Measurements from ENCODE around the gene CHST15. TPM values are rescaled to one million over a fixed set of nuclear protein-coding genes. Genes with fewer than 3 reads are reported as not detected.

The CHST15 gene
- total and polyA plus RNA-seq, 2 donors from 2014 or later: 2.8 to 39.7 TPM

DNA sequence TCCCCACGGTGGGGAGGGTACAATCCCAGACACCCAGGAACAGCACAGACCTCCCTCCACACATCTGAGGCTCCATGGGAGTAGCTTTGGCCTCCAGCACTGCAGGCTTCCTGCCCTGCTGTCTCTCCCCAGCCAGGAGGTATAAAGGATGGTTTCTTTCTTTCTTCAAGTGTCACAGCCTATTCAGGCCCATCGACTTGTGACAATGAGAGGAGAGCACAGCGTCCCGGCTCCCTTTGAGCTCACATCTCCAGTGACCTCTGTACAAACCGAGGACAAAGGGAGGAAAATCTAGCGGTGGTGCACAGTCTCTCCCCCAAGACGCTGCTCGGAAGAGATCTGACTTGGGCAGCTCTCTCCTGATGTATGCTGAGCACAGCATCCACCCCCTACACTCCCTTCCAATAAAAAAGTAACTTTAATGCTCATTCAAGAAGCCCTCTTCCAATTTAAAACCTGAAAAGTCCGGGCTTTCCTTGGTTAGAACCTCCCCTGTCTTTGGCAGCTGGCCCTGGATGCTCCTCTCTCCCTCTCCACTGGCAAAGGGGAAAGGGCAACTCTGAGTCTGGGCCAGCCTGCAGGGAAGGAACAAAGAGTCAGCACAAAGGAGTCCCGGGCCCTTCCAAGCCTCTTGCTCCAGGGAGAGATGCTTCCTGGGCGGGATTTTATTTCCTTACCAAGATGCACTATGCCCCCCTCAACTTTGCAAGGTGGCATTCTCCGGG is 18.0 kb downstream of the CHST15 start:
- intact Hi-C loops (cut with DNase I): no loop called here
- no peak overlapping the region for H3K9ac ChIP-seq (ENCODE audit: low read length in 3 of 3)
- DNase-seq: no peak
- no peak overlapping the region for H3K4me3 ChIP-seq (ENCODE audit: low read length in 3 of 3)
- H3K27ac ChIP-seq (ENCODE audit: low read depth in 2 of 2, low read length in 2 of 2): peak overlapping the region in 1 of 2 donors; percentile 34
- TF ChIP-seq, protein P1, sequence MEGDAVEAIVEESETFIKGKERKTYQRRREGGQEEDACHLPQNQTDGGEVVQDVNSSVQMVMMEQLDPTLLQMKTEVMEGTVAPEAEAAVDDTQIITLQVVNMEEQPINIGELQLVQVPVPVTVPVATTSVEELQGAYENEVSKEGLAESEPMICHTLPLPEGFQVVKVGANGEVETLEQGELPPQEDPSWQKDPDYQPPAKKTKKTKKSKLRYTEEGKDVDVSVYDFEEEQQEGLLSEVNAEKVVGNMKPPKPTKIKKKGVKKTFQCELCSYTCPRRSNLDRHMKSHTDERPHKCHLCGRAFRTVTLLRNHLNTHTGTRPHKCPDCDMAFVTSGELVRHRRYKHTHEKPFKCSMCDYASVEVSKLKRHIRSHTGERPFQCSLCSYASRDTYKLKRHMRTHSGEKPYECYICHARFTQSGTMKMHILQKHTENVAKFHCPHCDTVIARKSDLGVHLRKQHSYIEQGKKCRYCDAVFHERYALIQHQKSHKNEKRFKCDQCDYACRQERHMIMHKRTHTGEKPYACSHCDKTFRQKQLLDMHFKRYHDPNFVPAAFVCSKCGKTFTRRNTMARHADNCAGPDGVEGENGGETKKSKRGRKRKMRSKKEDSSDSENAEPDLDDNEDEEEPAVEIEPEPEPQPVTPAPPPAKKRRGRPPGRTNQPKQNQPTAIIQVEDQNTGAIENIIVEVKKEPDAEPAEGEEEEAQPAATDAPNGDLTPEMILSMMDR (IDR thresholded peaks at IDR 0.05; ENCODE audit: borderline replicate concordance, extremely low read depth, insufficient read depth): no peak
- no peak for FAIRE-seq
- peaks cover 3 to 12% (median 5%) of the 10 kb centered on the region in 3 donors for H3K4me1 ChIP-seq (ENCODE audit: control insufficient read depth in 2 of 3, insufficient read depth in 2 of 3, low read depth in 1 of 3, low read length in 3 of 3)
- H3K27me3 ChIP-seq (ENCODE audit: control insufficient read depth, insufficient read depth, low read length): no peaks in the 10 kb centered on the region
- H3K36me3 ChIP-seq (ENCODE audit: control insufficient read depth in 2 of 3, insufficient read depth in 3 of 3, low read length in 3 of 3): no peaks in the 10 kb centered on the region
- no peaks in the 10 kb centered on the region for H3K9me3 ChIP-seq (ENCODE audit: control insufficient read depth in 2 of 3, insufficient read depth in 1 of 3, low read length in 3 of 3)

DNA sequence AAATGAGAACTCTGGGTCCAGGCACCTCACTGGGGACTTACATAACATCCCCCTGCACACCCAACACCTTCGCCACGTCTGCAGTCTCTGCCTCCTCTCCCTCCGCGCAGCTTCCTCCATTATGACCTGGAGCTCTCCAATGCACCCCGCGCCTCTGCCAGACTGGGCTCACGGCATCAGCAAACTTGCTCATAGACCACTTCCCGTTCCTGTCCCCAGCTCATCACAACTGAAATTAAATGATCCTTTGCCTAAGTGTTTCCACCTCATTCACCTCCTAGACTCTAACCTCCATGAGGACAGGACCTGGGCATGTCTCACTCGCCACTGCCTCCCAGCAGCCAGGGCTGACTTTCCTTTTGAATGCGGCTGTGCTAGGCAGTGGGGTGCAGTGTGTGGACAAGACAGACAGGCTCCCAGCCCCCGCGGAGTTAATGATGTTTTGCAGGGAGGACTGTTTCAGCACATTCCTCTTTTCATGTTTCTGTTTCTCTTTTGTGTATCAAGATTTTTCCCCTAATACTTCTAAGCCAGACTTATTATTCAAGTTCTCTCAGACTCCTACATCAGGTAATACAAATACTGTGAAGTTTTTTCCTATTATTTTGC is 18.8 kb downstream of the CHST15 start:
- H3K36me3 ChIP-seq (ENCODE audit: control insufficient read depth in 2 of 3, insufficient read depth in 3 of 3, low read length in 3 of 3): no peaks in the 10 kb centered on the region
- no peaks in the 10 kb centered on the region for H3K27me3 ChIP-seq (ENCODE audit: control insufficient read depth, insufficient read depth, low read length)
- no peak overlapping the region for H3K4me3 ChIP-seq (ENCODE audit: low read length in 3 of 3)
- intact Hi-C loops (cut with DNase I): no loop called here
- TF ChIP-seq, protein P1 (IDR thresholded peaks at IDR 0.05; ENCODE audit: borderline replicate concordance, extremely low read depth, insufficient read depth): no peak
- no peaks in the 10 kb centered on the region for H3K9me3 ChIP-seq (ENCODE audit: control insufficient read depth in 2 of 3, insufficient read depth in 1 of 3, low read length in 3 of 3)
- H3K9ac ChIP-seq (ENCODE audit: low read length in 3 of 3): no peak overlapping the region
- peak overlapping the region in 1 of 2 donors; percentile 34 for H3K27ac ChIP-seq (ENCODE audit: low read depth in 2 of 2, low read length in 2 of 2)
- DNase-seq (no peak), FAIRE-seq (no peak)
- H3K4me1 ChIP-seq (ENCODE audit: control insufficient read depth in 2 of 3, insufficient read depth in 2 of 3, low read depth in 1 of 3, low read length in 3 of 3): peaks cover 3 to 12% (median 5%) of the 10 kb centered on the region in 3 donors

DNA sequence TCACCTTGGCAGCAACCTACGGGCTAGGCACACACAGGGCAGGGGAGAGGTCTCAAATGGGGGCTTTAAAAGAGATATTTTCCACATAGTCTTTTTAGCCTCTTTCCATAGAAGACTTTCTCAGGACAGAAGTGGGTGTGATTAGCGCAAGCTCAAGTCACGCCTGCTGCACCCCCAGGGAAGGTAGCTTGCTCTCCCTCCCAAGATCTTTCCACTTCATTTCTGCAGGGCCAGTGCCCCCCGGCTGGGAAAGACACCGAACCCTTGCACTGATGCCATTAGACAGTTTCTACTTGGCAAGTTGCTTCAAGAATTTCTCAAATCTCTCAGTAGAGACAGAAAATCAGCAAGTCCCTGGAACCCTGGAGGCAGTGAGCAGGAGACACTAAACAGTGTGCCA is 19.4 kb downstream of the CHST15 start:
- Histone ChIP-seq H3K9me3 (ENCODE audit: control insufficient read depth in 2 of 3, insufficient read depth in 1 of 3, low read length in 3 of 3) (no peaks in the 10 kb centered on the region), H3K27ac (ENCODE audit: low read depth in 2 of 2, low read length in 2 of 2) (no peak overlapping the region), H3K4me3 (ENCODE audit: low read length in 3 of 3) (no peak overlapping the region), H3K9ac (ENCODE audit: low read length in 3 of 3) (no peak overlapping the region), H3K27me3 (ENCODE audit: control insufficient read depth, insufficient read depth, low read length) (no peaks in the 10 kb centered on the region), H3K4me1 (ENCODE audit: control insufficient read depth in 2 of 3, insufficient read depth in 2 of 3, low read depth in 1 of 3, low read length in 3 of 3) (peaks cover 3 to 12% (median 4%) of the 10 kb centered on the region in 3 donors), H3K36me3 (ENCODE audit: control insufficient read depth in 2 of 3, insufficient read depth in 3 of 3, low read length in 3 of 3) (no peaks in the 10 kb centered on the region)
- intact Hi-C loops (cut with DNase I): no loop called here
- DNase-seq (no peak), FAIRE-seq (no peak)
- TF ChIP-seq, protein P1 (IDR thresholded peaks at IDR 0.05; ENCODE audit: borderline replicate concordance, extremely low read depth, insufficient read depth): no peak
